ENCODE measurements around the gene ERP27. TPM values are rescaled to one million over a fixed set of nuclear protein-coding genes. Genes with fewer than 3 reads are reported as not detected.

ERP27 gene
- total and polyA plus RNA-seq, 10 donors: 1.3 to 6.4 (median 3.8) TPM

- peaks cover 0 to 12% (median 3%) of the 10 kb centered on the region in 6 donors for H3K4me1 ChIP-seq
- TF ChIP-seq POLR2AphosphoS5 (IDR thresholded peaks at IDR 0.05) (no peak), CTCF (IDR thresholded peaks at IDR 0.05 in 8 of 11, conservative IDR thresholded peaks at IDR 0.05 in 3 of 11) (no peak), POLR2A (IDR thresholded peaks at IDR 0.05) (no peak)
- H3K4me3 ChIP-seq: no peak overlapping the region
- H3K27me3 ChIP-seq (replicated peaks in 1 of 7): no peaks in the 10 kb centered on the region
- no peaks in the 10 kb centered on the region for H3K9me3 ChIP-seq
- H3K27ac ChIP-seq: no peak overlapping the region
- H3K36me3 ChIP-seq: no peaks in the 10 kb centered on the region
- WGBS, 5 donors: 88 to 97% (median 93%) methylated on average over 1 of the region's 1 CpG
- no peak for DNase-seq
- intact Hi-C loops (cut with DNase I; ENCODE audit: low total_unique reads): no loop called here
Observed at GRCh38 chr12:14878488-14878887, 59.8 kb downstream of the ERP27 start.

GRCh38 chr12:14876833-14877232 lies 61.5 kb downstream of the ERP27 start:
- Histone ChIP-seq H3K9me3 (no peaks in the 10 kb centered on the region), H3K27me3 (replicated peaks in 1 of 7) (no peaks in the 10 kb centered on the region), H3K27ac (no peak overlapping the region), H3K36me3 (no peaks in the 10 kb centered on the region), H3K4me1 (peaks cover 0 to 12% (median 3%) of the 10 kb centered on the region in 6 donors), H3K4me3 (no peak overlapping the region)
- intact Hi-C loops (cut with DNase I; ENCODE audit: low total_unique reads): no loop called here
- TF ChIP-seq POLR2AphosphoS5 (IDR thresholded peaks at IDR 0.05): no peak
- no peak for TF ChIP-seq POLR2A (IDR thresholded peaks at IDR 0.05)
- no peak for TF ChIP-seq CTCF (IDR thresholded peaks at IDR 0.05 in 8 of 11, conservative IDR thresholded peaks at IDR 0.05 in 3 of 11)
- no peak for DNase-seq
- 46 to 91% (median 61%) methylated on average over 2 of the region's 2 CpGs for WGBS, 5 donors

- TF ChIP-seq POLR2A (IDR thresholded peaks at IDR 0.05): no peak
- no peak for TF ChIP-seq CTCF (IDR thresholded peaks at IDR 0.05 in 8 of 11, conservative IDR thresholded peaks at IDR 0.05 in 3 of 11)
- no peak for TF ChIP-seq POLR2AphosphoS5 (IDR thresholded peaks at IDR 0.05)
- Histone ChIP-seq H3K27me3 (replicated peaks in 1 of 7) (no peaks in the 10 kb centered on the region), H3K4me1 (no peaks in the 10 kb centered on the region), H3K36me3 (no peaks in the 10 kb centered on the region), H3K9me3 (no peaks in the 10 kb centered on the region), H3K4me3 (no peak overlapping the region), H3K27ac (no peak overlapping the region)
- WGBS, 5 donors: 75 to 90% (median 80%) methylated on average over 3 of the region's 3 CpGs
- intact Hi-C loops (cut with DNase I; ENCODE audit: low total_unique reads): no loop called here
- DNase-seq: no peak
Observed at GRCh38 chr12:14874882-14875281, 63.5 kb downstream of the ERP27 start.

GRCh38 chr12:14873440-14874185 lies 64.7 kb downstream of the ERP27 start:
- no peak overlapping the region for H3K4me3 ChIP-seq
- no peaks in the 10 kb centered on the region for H3K36me3 ChIP-seq
- no peaks in the 10 kb centered on the region for H3K4me1 ChIP-seq
- intact Hi-C loops (cut with DNase I; ENCODE audit: low total_unique reads): no loop called here
- TF ChIP-seq CTCF (IDR thresholded peaks at IDR 0.05 in 8 of 11, conservative IDR thresholded peaks at IDR 0.05 in 3 of 11) (no peak), POLR2AphosphoS5 (IDR thresholded peaks at IDR 0.05) (no peak), POLR2A (IDR thresholded peaks at IDR 0.05) (no peak)
- H3K27ac ChIP-seq: no peak overlapping the region
- 51 to 76% (median 53%) methylated on average over 1 of the region's 1 CpG for WGBS, 5 donors
- no peaks in the 10 kb centered on the region for H3K9me3 ChIP-seq
- peaks cover 0 to 9% (median 0%) of the 10 kb centered on the region in 7 donors for H3K27me3 ChIP-seq (replicated peaks in 1 of 7)
- DNase-seq: no peak
